H9 (cell line): ENCODE data around the gene PCDH9. TPM values are rescaled to one million over a fixed set of nuclear protein-coding genes. Genes with fewer than 3 reads are reported as not detected.

Experiments
- DNase-seq: peaks from one replicate; pipeline ENCODE4 v3.0.0-alpha.2; 2017
- H2AFZ ChIP-seq: one replicate; pipeline ENCODE4 v1.6.1; 2013; ENCODE audit warnings: mild to moderate bottlenecking, low read length, control low read depth, moderate library complexity
- H2AK5ac ChIP-seq: 2 replicates; pipeline ENCODE4 v1.6.1; 2013; ENCODE audit warnings: low read length, control low read depth, mixed read lengths; ENCODE audit not compliant: insufficient read length
- H2BK120ac ChIP-seq: one replicate; pipeline ENCODE4 v1.6.1; 2013; ENCODE audit warnings: low read depth, mild to moderate bottlenecking, low read length, control low read depth, inconsistent platforms; ENCODE audit not compliant: poor library complexity, severe bottlenecking
- H2BK12ac ChIP-seq: 2 replicates; pipeline ENCODE4 v1.6.1; 2013; ENCODE audit warnings: low read length, control low read depth, mixed read lengths, low read depth; ENCODE audit not compliant: insufficient read length
- H2BK15ac ChIP-seq: 2 replicates; pipeline ENCODE4 v1.6.1; 2013; ENCODE audit warnings: low read depth, low read length, control low read depth
- H2BK20ac ChIP-seq: one replicate; pipeline ENCODE4 v1.6.1; 2013; ENCODE audit warnings: low read depth, mild to moderate bottlenecking, low read length, control low read depth, inconsistent platforms; ENCODE audit not compliant: poor library complexity, severe bottlenecking
- H2BK5ac ChIP-seq: 2 replicates; pipeline ENCODE4 v1.6.1; 2013; ENCODE audit warnings: low read length, control low read depth, mixed read lengths; ENCODE audit not compliant: insufficient read length
- H3K14ac ChIP-seq: 2 replicates; pipeline ENCODE4 v1.6.1; 2013; ENCODE audit warnings: low read length, control low read depth; ENCODE audit not compliant: insufficient read depth
- H3K18ac ChIP-seq: 2 replicates; pipeline ENCODE4 v1.6.1; 2013; ENCODE audit warnings: low read depth, mild to moderate bottlenecking, mixed read lengths, low read length, control low read depth; ENCODE audit not compliant: insufficient read length
- H3K23ac ChIP-seq: 2 replicates; pipeline ENCODE4 v1.6.1; 2013; ENCODE audit warnings: low read length, control low read depth, mixed read lengths, low read depth; ENCODE audit not compliant: insufficient read length
- H3K23me2 ChIP-seq: 2 replicates; pipeline ENCODE4 v1.6.1; 2013; ENCODE audit warnings: low read depth, mild to moderate bottlenecking, mixed read lengths, low read length, control low read depth; ENCODE audit not compliant: insufficient read length, poor library complexity, severe bottlenecking
- H3K27ac ChIP-seq: 2 replicates; pipeline ENCODE4 v1.5.1; 2013; ENCODE audit warnings: low read length, control low read depth, mixed read lengths, low read depth; ENCODE audit not compliant: insufficient read length
- H3K27me3 ChIP-seq: 2 replicates; pipeline ENCODE4 v1.6.1; 2013; ENCODE audit warnings: low read length, control low read depth, inconsistent platforms; ENCODE audit not compliant: insufficient read depth
- H3K4ac ChIP-seq: 2 replicates; pipeline ENCODE4 v1.6.1; 2013; ENCODE audit warnings: low read depth, mild to moderate bottlenecking, control low read depth, inconsistent platforms, low read length, moderate library complexity
- H3K4me1 ChIP-seq: 2 replicates; pipeline ENCODE4 v1.6.1; 2013; ENCODE audit warnings: low read length, control low read depth, inconsistent platforms; ENCODE audit not compliant: insufficient read depth
- H3K4me2 ChIP-seq: 2 replicates; pipeline ENCODE4 v1.6.1; 2013; ENCODE audit warnings: low read length, control low read depth, mixed read lengths; ENCODE audit not compliant: insufficient read length, insufficient read depth
- H3K56ac ChIP-seq: 2 replicates; pipeline ENCODE4 v1.6.1; 2013; ENCODE audit warnings: low read depth, mild to moderate bottlenecking, mixed read lengths, low read length, control low read depth; ENCODE audit not compliant: insufficient read length
- H3K79me1 ChIP-seq: 2 replicates; pipeline ENCODE4 v1.6.1; 2013; ENCODE audit warnings: low read depth, mild to moderate bottlenecking, moderate library complexity, low read length, control low read depth, inconsistent platforms; ENCODE audit not compliant: insufficient read depth, poor library complexity, severe bottlenecking
- H3K79me2 ChIP-seq: 2 replicates; pipeline ENCODE4 v1.6.1; 2013; ENCODE audit warnings: low read length, control low read depth, inconsistent platforms; ENCODE audit not compliant: insufficient read depth
- H3K9ac ChIP-seq: 2 replicates; pipeline ENCODE4 v1.6.1; 2013; ENCODE audit warnings: low read length, control low read depth, mixed read lengths; ENCODE audit not compliant: insufficient read length; ENCODE audit errors: extremely low read depth
- H3K9me3 ChIP-seq: one replicate; pipeline ENCODE4 v1.6.1; 2013; ENCODE audit warnings: low read depth, low read length, inconsistent platforms; ENCODE audit not compliant: control insufficient read depth
- H3T11ph ChIP-seq: one replicate; pipeline ENCODE4 v1.6.1; 2013; ENCODE audit warnings: mild to moderate bottlenecking, low read length, control low read depth, inconsistent platforms
- H4K20me1 ChIP-seq: one replicate; pipeline ENCODE4 v1.6.1; 2013; ENCODE audit not compliant: control insufficient read depth, insufficient read length, insufficient read depth
- H4K5ac ChIP-seq: 2 replicates; pipeline ENCODE4 v1.6.1; 2013; ENCODE audit warnings: low read depth, mild to moderate bottlenecking, mixed read lengths, low read length, control low read depth; ENCODE audit not compliant: insufficient read length
- H4K8ac ChIP-seq: replicated peaks from 2 replicates; pipeline ENCODE4 v1.6.1; 2013; ENCODE audit warnings: low read length, control low read depth, mixed read lengths, low read depth; ENCODE audit not compliant: insufficient read length
- H4K91ac ChIP-seq: 2 replicates; pipeline ENCODE4 v1.6.1; 2013; ENCODE audit warnings: low read depth, mild to moderate bottlenecking, moderate library complexity, mixed read lengths, low read length, control low read depth; ENCODE audit not compliant: insufficient read length
- H3K27ac Mint-ChIP-seq, 3 experiments: 2 replicates in 2 of 3; 3 replicates in 1 of 3; pipeline ENCODE4 v1.8.0; 2020 to 2021; ENCODE audit warnings: mixed read lengths in 3 of 3, mild to moderate bottlenecking in 1 of 3, moderate library complexity in 1 of 3
- H3K27me3 Mint-ChIP-seq: 2 replicates; pipeline ENCODE4 v1.8.0; 2021; ENCODE audit warnings: low read depth, mild to moderate bottlenecking, moderate library complexity, mixed read lengths
- H3K36me3 Mint-ChIP-seq, 3 experiments: 2 replicates in 2 of 3; 3 replicates in 1 of 3; pipeline ENCODE4 v1.8.0; 2020 to 2021; ENCODE audit warnings: low read depth in 3 of 3, mixed read lengths in 3 of 3; ENCODE audit not compliant: insufficient read depth in 1 of 3
- H3K4me1 Mint-ChIP-seq, 2 experiments: 2 replicates each; pipeline ENCODE4 v1.8.0; 2020; ENCODE audit warnings: mixed read lengths in 2 of 2
- H3K4me3 Mint-ChIP-seq, 2 experiments: 2 replicates in 1 of 2; 3 replicates in 1 of 2; pipeline ENCODE4 v1.8.0; 2020 to 2021; ENCODE audit warnings: mild to moderate bottlenecking in 2 of 2, mixed read lengths in 2 of 2, moderate library complexity in 1 of 2
- H3K9me3 Mint-ChIP-seq, 2 experiments: 2 replicates in 1 of 2; 3 replicates in 1 of 2; pipeline ENCODE4 v1.8.0; 2020; ENCODE audit warnings: mild to moderate bottlenecking in 2 of 2, mixed read lengths in 2 of 2, moderate library complexity in 1 of 2
- CTCF ChIP-seq: fragments of 200-600 bp; sonication (generic); conservative IDR thresholded peaks from 3 replicates; pipeline ENCODE4 v1.8.0; 2021; ENCODE audit warnings: antibody characterized with exemption, mild to moderate bottlenecking
- WGBS: extraction: QIAGEN DNeasy Blood & Tissue Kit; methylation state at CpG from one replicate; pipeline ENCODE4 v1.1.7; 2013; ENCODE audit warnings: missing lambda C conversion rate, low lambda C conversion rate, mixed read lengths; ENCODE audit not compliant: insufficient read length; ENCODE audit errors: extremely low coverage; 5-methylcytosine and 5-hydroxymethylcytosine counted together
- total RNA-seq: library from RNA; stranded (reverse); gene quantifications from 2 replicates; pipeline ENCODE4 v1.2.1, GENCODE V29; 2021

Gene PCDH9
- total RNA-seq, 1 experiment from 2014 or later, result 0.11 TPM

- no peak overlapping the region for H3K27ac ChIP-seq
- H2BK5ac ChIP-seq, result no peak overlapping the region
- no peaks in the 10 kb centered on the region; a peak in 1 of 7 replicates for H3K36me3 Mint-ChIP-seq
- no peaks in the 10 kb centered on the region for H3K79me2 ChIP-seq
- H2BK15ac ChIP-seq, result no peak overlapping the region
- no peak overlapping the region for H3K4me3 Mint-ChIP-seq
- H3K27me3 Mint-ChIP-seq, result peaks cover 4% of the 10 kb centered on the region
- no peak overlapping the region for H4K8ac ChIP-seq
- no CpG with 5 or more reads among the region's 1 CpG for WGBS
- H3K27ac Mint-ChIP-seq, result no peak overlapping the region
- no peak overlapping the region for H3K4me2 ChIP-seq
- H3K23ac ChIP-seq, result no peak overlapping the region
- H3K4me1 ChIP-seq, result no peaks in the 10 kb centered on the region
- no peaks in the 10 kb centered on the region for H3K4me1 Mint-ChIP-seq
- H4K5ac ChIP-seq, result no peak overlapping the region
- H2AK5ac ChIP-seq, result no peak overlapping the region
- H3K14ac ChIP-seq, result no peak overlapping the region
- H2BK20ac ChIP-seq, result no peak overlapping the region
- TF ChIP-seq CTCF, result no peak
- no peak overlapping the region for H3K18ac ChIP-seq
- no peak overlapping the region for H3T11ph ChIP-seq
- H3K23me2 ChIP-seq, result no peaks in the 10 kb centered on the region
- H2BK120ac ChIP-seq, result no peak overlapping the region
- H3K9me3 Mint-ChIP-seq, result no peaks in the 10 kb centered on the region
- no peaks in the 10 kb centered on the region for H3K27me3 ChIP-seq
- no peaks in the 10 kb centered on the region for H3K79me1 ChIP-seq
- H3K4ac ChIP-seq, result no peak overlapping the region
- no peaks in the 10 kb centered on the region for H4K20me1 ChIP-seq
- H3K56ac ChIP-seq, result no peak overlapping the region
- no peak overlapping the region for H3K9ac ChIP-seq
- no peak overlapping the region for H2AFZ ChIP-seq
- no peak for DNase-seq
- H3K9me3 ChIP-seq, result no peaks in the 10 kb centered on the region
- no peak overlapping the region for H4K91ac ChIP-seq
- no peak overlapping the region for H2BK12ac ChIP-seq
These were observed 963.8 kb downstream of the PCDH9 start for GRCh38 chr13:66266348-66266747.
